ENCODE data around the gene IRAK2. TPM values are rescaled to one million over a fixed set of nuclear protein-coding genes. Genes with fewer than 3 reads are reported as not detected.

Gene IRAK2
- total RNA-seq, 4 donors from 2014 or later: 4.4 to 23.3 (median 9.6) TPM

DNA sequence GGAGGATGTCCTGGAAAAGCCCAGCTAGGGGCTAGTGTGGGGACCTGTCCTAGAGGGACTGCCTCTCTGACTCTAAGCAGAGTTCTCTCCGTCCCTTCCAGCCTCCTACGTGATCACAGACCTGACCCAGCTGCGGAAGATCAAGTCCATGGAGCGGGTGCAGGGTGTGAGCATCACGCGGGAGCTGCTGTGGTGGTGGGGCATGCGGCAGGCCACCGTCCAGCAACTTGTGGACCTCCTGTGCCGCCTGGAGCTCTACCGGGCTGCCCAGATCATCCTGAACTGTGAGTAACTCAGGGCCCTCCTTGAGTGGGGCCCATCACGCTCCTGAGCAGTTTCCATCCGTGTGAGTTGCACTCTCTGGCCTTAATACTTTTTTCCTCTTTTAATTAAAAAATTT, 13.0 kb downstream of the IRAK2 start:
- no peak overlapping the region for H3K4me3 ChIP-seq
- WGBS, 2 donors: 81 to 91% methylated on average over 4 to 8 of the region's 12 CpGs
- peaks cover 0 to 11% (median 9%) of the 10 kb centered on the region in 3 donors for H3K4me1 ChIP-seq
- H3K27ac ChIP-seq: no peak overlapping the region
- intact Hi-C loops (cut with DNase I): no loop called here
- H3K9me3 ChIP-seq: no peaks in the 10 kb centered on the region
- peaks cover 0 to 39% (median 0%) of the 10 kb centered on the region in 3 donors for H3K36me3 ChIP-seq
- no peaks in the 10 kb centered on the region for H3K27me3 ChIP-seq
- no peak for DNase-seq
- TF ChIP-seq, protein P1, sequence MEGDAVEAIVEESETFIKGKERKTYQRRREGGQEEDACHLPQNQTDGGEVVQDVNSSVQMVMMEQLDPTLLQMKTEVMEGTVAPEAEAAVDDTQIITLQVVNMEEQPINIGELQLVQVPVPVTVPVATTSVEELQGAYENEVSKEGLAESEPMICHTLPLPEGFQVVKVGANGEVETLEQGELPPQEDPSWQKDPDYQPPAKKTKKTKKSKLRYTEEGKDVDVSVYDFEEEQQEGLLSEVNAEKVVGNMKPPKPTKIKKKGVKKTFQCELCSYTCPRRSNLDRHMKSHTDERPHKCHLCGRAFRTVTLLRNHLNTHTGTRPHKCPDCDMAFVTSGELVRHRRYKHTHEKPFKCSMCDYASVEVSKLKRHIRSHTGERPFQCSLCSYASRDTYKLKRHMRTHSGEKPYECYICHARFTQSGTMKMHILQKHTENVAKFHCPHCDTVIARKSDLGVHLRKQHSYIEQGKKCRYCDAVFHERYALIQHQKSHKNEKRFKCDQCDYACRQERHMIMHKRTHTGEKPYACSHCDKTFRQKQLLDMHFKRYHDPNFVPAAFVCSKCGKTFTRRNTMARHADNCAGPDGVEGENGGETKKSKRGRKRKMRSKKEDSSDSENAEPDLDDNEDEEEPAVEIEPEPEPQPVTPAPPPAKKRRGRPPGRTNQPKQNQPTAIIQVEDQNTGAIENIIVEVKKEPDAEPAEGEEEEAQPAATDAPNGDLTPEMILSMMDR (IDR thresholded peaks at IDR 0.05): no peak
- no peak for TF ChIP-seq POLR2A (IDR thresholded peaks at IDR 0.05)

DNA sequence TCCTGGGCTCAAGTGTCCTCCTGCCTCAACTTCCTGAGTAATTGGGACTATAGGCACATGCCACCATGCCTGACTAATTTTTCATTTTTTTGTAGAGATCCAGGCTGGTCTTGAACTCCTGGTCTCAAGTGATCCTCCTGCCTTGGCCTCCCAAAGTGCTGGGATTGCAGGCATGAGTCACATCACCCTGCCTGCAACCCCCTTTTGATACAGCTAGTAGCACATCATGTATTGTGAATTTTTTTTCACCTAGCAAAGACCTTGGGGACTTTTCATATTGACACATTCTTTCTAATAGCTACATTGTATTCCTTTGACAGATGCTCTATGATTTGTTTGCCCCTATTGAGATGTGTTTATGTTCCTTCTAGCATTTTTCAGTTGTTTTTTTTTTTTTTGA, 14.2 kb downstream of the IRAK2 start:
- intact Hi-C loops (cut with DNase I): no loop called here
- Histone ChIP-seq H3K27ac (no peak overlapping the region), H3K9me3 (no peaks in the 10 kb centered on the region), H3K4me3 (no peak overlapping the region), H3K36me3 (peaks cover 0 to 40% (median 0%) of the 10 kb centered on the region in 3 donors), H3K27me3 (no peaks in the 10 kb centered on the region), H3K4me1 (peaks cover 0 to 4% (median 2%) of the 10 kb centered on the region in 3 donors)
- TF ChIP-seq, protein P1 (IDR thresholded peaks at IDR 0.05): no peak
- TF ChIP-seq POLR2A (IDR thresholded peaks at IDR 0.05): no peak
- DNase-seq: no peak

DNA sequence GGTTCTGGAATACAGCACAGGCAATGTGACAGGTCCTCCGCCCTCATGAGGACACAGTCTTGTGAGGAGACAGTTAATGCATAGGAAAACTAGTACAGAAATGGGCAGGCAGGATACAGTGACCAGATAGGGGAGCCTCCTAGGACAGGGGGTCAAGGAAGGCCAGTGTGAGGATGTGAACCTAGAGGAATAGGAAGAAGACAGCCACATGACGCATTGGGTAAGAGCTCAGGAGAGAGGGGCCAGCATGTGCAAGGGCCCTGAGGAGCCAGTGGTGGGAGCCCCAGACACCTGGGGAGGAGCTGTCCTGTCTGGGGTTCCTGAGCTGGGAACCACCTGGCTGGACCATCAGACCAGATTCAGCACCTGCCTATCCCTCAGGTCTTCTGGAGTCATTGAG, 15.6 kb downstream of the IRAK2 start:
- Histone ChIP-seq H3K27ac (no peak overlapping the region), H3K4me1 (no peaks in the 10 kb centered on the region), H3K9me3 (no peaks in the 10 kb centered on the region), H3K27me3 (no peaks in the 10 kb centered on the region), H3K4me3 (no peak overlapping the region), H3K36me3 (peaks cover 0 to 46% (median 0%) of the 10 kb centered on the region in 3 donors)
- WGBS, 2 donors: 93% methylated on average over 2 of the region's 2 CpGs; no CpG with 5 or more reads in 1 of the 2 donors
- TF ChIP-seq POLR2A (IDR thresholded peaks at IDR 0.05): no peak
- TF ChIP-seq, protein P1 (IDR thresholded peaks at IDR 0.05): no peak
- intact Hi-C loops (cut with DNase I): no loop called here
- DNase-seq: no peak

DNA sequence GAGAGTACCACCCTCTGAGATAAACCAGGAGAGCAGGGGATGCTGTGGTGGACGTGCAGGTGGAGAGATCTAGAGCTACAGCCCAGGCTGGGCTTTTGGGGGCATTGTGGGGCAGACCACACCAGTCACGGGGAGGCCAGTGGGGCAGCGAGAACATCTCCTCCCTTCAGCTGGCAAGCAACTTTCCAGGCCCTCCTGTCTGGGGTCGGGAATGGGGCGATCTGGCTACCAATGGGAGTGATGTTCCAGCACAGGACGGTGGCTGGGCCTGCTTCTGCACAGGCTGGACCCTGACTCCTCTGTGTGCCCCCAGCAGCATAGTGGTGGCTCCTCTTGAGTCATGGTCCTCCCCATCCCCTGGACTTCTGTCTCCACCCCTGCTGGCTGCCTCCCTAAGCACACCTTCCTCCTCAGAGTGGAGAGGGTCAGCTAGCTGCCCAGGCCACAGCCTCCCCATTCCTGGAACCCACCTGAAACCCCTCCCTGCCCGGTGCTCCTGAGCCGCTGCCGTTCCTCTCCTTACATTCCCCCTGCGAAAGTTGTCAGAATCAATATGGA, 16.1 kb downstream of the IRAK2 start:
- no peak for TF ChIP-seq POLR2A (IDR thresholded peaks at IDR 0.05)
- TF ChIP-seq, protein P1 (IDR thresholded peaks at IDR 0.05): no peak
- intact Hi-C loops (cut with DNase I): no loop called here
- 78 to 80% methylated on average over 4 to 5 of the region's 10 CpGs for WGBS, 2 donors

DNA sequence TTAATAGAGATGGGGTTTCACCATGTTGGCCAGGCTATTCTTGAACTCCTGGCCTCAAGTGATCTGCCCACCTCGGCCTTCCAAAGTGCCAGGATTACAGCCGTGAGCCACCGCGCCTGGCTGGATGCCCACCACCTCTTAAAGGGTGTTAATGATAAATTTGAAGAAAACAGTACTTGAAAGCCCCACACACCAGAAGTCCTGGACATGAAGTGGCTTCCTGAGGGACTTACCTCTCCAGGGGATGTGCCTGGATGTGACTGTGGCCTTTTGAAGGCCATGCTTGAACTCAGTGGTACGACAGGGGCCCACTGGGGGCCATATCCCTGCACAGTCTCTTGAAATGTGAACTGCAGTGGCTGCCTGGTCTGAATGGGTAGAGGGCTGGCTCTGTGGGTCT, 18.2 kb downstream of the IRAK2 start:
- H3K27me3 ChIP-seq: no peaks in the 10 kb centered on the region
- peaks cover 0 to 38% (median 0%) of the 10 kb centered on the region in 3 donors for H3K36me3 ChIP-seq
- intact Hi-C loops (cut with DNase I): no loop called here
- peaks cover 0 to 25% (median 23%) of the 10 kb centered on the region in 3 donors for H3K4me1 ChIP-seq
- WGBS, 2 donors: 76 to 82% methylated on average over 4 of the region's 5 CpGs
- DNase-seq: no peak
- TF ChIP-seq, protein P1 (IDR thresholded peaks at IDR 0.05): no peak
- no peak for TF ChIP-seq POLR2A (IDR thresholded peaks at IDR 0.05)
- H3K27ac ChIP-seq: no peak overlapping the region
- no peaks in the 10 kb centered on the region for H3K9me3 ChIP-seq
- H3K4me3 ChIP-seq: no peak overlapping the region

More for the DNA sequence above, 16.1 kb downstream of the IRAK2 start:
- Histone ChIP-seq H3K27me3 (no peaks in the 10 kb centered on the region), H3K9me3 (no peaks in the 10 kb centered on the region), H3K4me3 (no peak overlapping the region), H3K27ac (no peak overlapping the region), H3K4me1 (peaks cover 0 to 4% (median 2%) of the 10 kb centered on the region in 3 donors), H3K36me3 (peaks cover 0 to 46% (median 0%) of the 10 kb centered on the region in 3 donors)
- DNase-seq: no peak
